A549 (cell line): Measurements from ENCODE around the gene GCG.

Source experiments
- CTCF ChIP-seq: fragments of >200 bp; sonication (Bioruptor Twin); formaldehyde crosslinking; IDR thresholded peaks from 3 replicates; pipeline ENCODE4 v1.5.1; 2016
- EHF ChIP-seq: fragments of 250-450 bp; sonication (Bioruptor Pico); IDR thresholded peaks from 2 replicates; pipeline ENCODE4 v1.5.0; 2020; ENCODE audit warnings: mild to moderate bottlenecking
- HDAC2 ChIP-seq: fragments of 200-600 bp; sonication (generic); IDR thresholded peaks from 2 replicates; pipeline ENCODE4 v1.6.1; 2016
- HOXB13 ChIP-seq: fragments of 250-450 bp; sonication (Bioruptor Pico); IDR thresholded peaks from 2 replicates; pipeline ENCODE4 v1.5.0; 2020; ENCODE audit warnings: low read depth, mild to moderate bottlenecking, moderate library complexity
- JUN ChIP-seq, 2 experiments: fragments of >200 bp; sonication (Bioruptor Twin); formaldehyde crosslinking; IDR thresholded peaks; 2 replicates in 1 of 2; 3 replicates in 1 of 2; pipeline ENCODE4 v1.6.1; 2016 to 2017
- MAX ChIP-seq: IDR thresholded peaks from 2 replicates; pipeline ENCODE4 v1.6.1; 2012
- NFE2L2 ChIP-seq: fragments of 150-350 bp; conservative IDR thresholded peaks from 2 replicates; pipeline ENCODE4 v1.6.1; 2014; ENCODE audit warnings: low read length
- POLR2A ChIP-seq: IDR thresholded peaks from 2 replicates; pipeline ENCODE4 v1.6.1; 2012; ENCODE audit warnings: mild to moderate bottlenecking, low read length
- POLR2AphosphoS2 ChIP-seq: conservative IDR thresholded peaks from 2 replicates; pipeline ENCODE4 v1.6.1; 2012; ENCODE audit warnings: low read length, improper control_type of control experiment, inconsistent platforms
- USF2 ChIP-seq: fragments of 450-650 bp; IDR thresholded peaks from 2 replicates; pipeline ENCODE4 v1.6.1; 2014; ENCODE audit warnings: antibody characterized with exemption
- TF ChIP-seq, protein P1 (sequence below): fragments of 200-600 bp; sonication (generic); IDR thresholded peaks from 2 replicates; pipeline ENCODE4 v1.6.1; 2016; ENCODE audit warnings: antibody characterized with exemption, mild to moderate bottlenecking, moderate library complexity

DNA sequence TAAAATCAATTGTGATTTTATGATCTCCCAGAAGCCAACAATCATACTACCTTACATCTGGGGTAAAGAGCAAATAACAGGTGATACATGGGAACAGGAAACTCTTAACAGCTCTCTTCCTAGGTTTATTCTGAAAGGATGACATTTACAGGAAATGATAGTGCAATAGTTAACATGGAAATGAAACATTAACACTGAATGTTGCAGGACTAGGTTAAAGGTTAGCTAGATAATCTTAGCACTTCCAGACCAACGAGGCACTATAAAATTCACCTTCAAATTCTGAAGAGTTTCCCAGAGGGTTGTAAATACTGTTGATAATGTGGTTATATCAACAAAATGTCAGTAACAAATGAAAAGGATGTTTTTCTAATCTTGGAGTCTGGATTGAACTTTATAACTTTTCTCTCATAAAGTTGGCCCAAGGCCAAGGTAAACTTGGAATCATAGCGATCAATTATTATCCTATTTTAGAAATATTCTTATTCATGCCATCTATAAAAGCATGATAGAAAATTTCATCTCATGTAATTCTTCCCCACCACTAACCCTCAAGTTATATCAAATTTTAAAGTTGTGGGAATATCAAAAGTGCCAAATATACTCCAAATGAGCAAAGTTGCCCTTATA, 32.9 kb upstream of the GCG start:
- TF ChIP-seq CTCF (no peak), HDAC2 (no peak), POLR2AphosphoS2 (no peak), MAX (no peak), POLR2A (no peak), NFE2L2 (no peak), EHF (no peak), USF2 (no peak), HOXB13 (CRISPR knock-in tag) (no peak), JUN (IDR thresholded peaks at IDR 0.05) (no peak)
- TF ChIP-seq, protein P1, sequence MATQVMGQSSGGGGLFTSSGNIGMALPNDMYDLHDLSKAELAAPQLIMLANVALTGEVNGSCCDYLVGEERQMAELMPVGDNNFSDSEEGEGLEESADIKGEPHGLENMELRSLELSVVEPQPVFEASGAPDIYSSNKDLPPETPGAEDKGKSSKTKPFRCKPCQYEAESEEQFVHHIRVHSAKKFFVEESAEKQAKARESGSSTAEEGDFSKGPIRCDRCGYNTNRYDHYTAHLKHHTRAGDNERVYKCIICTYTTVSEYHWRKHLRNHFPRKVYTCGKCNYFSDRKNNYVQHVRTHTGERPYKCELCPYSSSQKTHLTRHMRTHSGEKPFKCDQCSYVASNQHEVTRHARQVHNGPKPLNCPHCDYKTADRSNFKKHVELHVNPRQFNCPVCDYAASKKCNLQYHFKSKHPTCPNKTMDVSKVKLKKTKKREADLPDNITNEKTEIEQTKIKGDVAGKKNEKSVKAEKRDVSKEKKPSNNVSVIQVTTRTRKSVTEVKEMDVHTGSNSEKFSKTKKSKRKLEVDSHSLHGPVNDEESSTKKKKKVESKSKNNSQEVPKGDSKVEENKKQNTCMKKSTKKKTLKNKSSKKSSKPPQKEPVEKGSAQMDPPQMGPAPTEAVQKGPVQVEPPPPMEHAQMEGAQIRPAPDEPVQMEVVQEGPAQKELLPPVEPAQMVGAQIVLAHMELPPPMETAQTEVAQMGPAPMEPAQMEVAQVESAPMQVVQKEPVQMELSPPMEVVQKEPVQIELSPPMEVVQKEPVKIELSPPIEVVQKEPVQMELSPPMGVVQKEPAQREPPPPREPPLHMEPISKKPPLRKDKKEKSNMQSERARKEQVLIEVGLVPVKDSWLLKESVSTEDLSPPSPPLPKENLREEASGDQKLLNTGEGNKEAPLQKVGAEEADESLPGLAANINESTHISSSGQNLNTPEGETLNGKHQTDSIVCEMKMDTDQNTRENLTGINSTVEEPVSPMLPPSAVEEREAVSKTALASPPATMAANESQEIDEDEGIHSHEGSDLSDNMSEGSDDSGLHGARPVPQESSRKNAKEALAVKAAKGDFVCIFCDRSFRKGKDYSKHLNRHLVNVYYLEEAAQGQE = no peak
